PC-3 (cell line): ENCODE measurements around the gene PTPRD.

Experiments used
- CTCF ChIP-seq: fragments of 300-600 bp; sonication (generic); conservative IDR thresholded peaks from 2 replicates; pipeline ENCODE4 v1.5.1; 2017; ENCODE audit warnings: antibody characterized with exemption, low read depth, mild to moderate bottlenecking, low read length
- EZH2 ChIP-seq: fragments of 300-600 bp; sonication (generic); IDR thresholded peaks from one replicate; pipeline ENCODE4 v1.6.1; 2017; ENCODE audit warnings: antibody characterized with exemption, mild to moderate bottlenecking, low read length; ENCODE audit not compliant: unreplicated experiment

- TF ChIP-seq CTCF: no peak
- TF ChIP-seq EZH2: no peak
Measured at GRCh38 chr9:8924562-8924961, 1688.2 kb downstream of the PTPRD start.
